GM23338 (cell line): ENCODE results near the gene FAF1.
"Not testable (repeated sequence)": the region's sequence is repeated elsewhere in the genome, so short reads cannot be mapped to it uniquely, and the experiment has no call there.

Source experiments
- CTCF ChIP-seq, 2 experiments: fragments of 200-600 bp in 1 of 2; sonication (generic) in 1 of 2; conservative IDR thresholded peaks; 2 replicates each; pipeline versions ENCODE4 v1.5.1 to v1.6.1; 2016 to 2017; ENCODE audit warnings: antibody characterized with exemption in 2 of 2, low read depth in 2 of 2, mild to moderate bottlenecking in 2 of 2, moderate library complexity in 1 of 2
- EZH2 ChIP-seq: fragments of 200-600 bp; sonication (generic); IDR thresholded peaks from one replicate; pipeline ENCODE4 v1.8.0; 2017; ENCODE audit warnings: antibody characterized with exemption, mild to moderate bottlenecking, low read depth; ENCODE audit not compliant: unreplicated experiment
- POLR2AphosphoS5 ChIP-seq: IDR thresholded peaks from 2 replicates; pipeline ENCODE4 v1.6.1; 2016; ENCODE audit warnings: antibody characterized with exemption, low read depth
- REST ChIP-seq: IDR thresholded peaks from one replicate; pipeline ENCODE4 v1.6.1; 2018; ENCODE audit warnings: antibody characterized with exemption; ENCODE audit not compliant: unreplicated experiment
- ZNF331 ChIP-seq: fragments of 250-450 bp; sonication (Bioruptor Pico); IDR thresholded peaks from 2 replicates; pipeline ENCODE4 v1.5.0; 2020; ENCODE audit warnings: low read depth, mild to moderate bottlenecking, moderate library complexity

- TF ChIP-seq EZH2; CTCF (conservative IDR thresholded peaks at IDR 0.05; ENCODE audit: low read depth in 2 of 2); REST; ZNF331 (CRISPR knock-in tag); POLR2AphosphoS5: not testable (repeated sequence)
These were observed 133.3 kb downstream of the FAF1 start for GRCh38 chr1:50826792-50827191.
